Activated naive CD8-positive, alpha-beta T cell (primary cell): ENCODE data around the gene PRDM16.

Experiments
- H3K27ac Mint-ChIP-seq: one replicate; pipeline ENCODE4 v1.8.0; 2021; ENCODE audit warnings: mixed read lengths
- H3K27me3 Mint-ChIP-seq: one replicate; pipeline ENCODE4 v1.8.0; 2021; ENCODE audit warnings: mixed read lengths
- H3K36me3 Mint-ChIP-seq: one replicate; pipeline ENCODE4 v1.8.0; 2021; ENCODE audit warnings: mixed read lengths
- H3K4me1 Mint-ChIP-seq: one replicate; pipeline ENCODE4 v1.8.0; 2021; ENCODE audit warnings: low read depth, mixed read lengths
- H3K4me3 Mint-ChIP-seq: one replicate; pipeline ENCODE4 v1.8.0; 2021; ENCODE audit warnings: mild to moderate bottlenecking, mixed read lengths
- H3K9me3 Mint-ChIP-seq: one replicate; pipeline ENCODE4 v1.8.0; 2021; ENCODE audit warnings: low read depth, mixed read lengths

The PRDM16 gene

GRCh38 chr1:3441880-3442279 is 372.9 kb downstream of the PRDM16 start:
- Mint-ChIP-seq H3K9me3 (no peaks in the 10 kb centered on the region), H3K4me3 (no peak overlapping the region), H3K36me3 (no peaks in the 10 kb centered on the region), H3K4me1 (no peaks in the 10 kb centered on the region), H3K27me3 (no peaks in the 10 kb centered on the region), H3K27ac (no peak overlapping the region)

- Mint-ChIP-seq H3K36me3 (no peaks in the 10 kb centered on the region), H3K27ac (no peak overlapping the region), H3K4me3 (no peak overlapping the region), H3K27me3 (no peaks in the 10 kb centered on the region), H3K4me1 (no peaks in the 10 kb centered on the region), H3K9me3 (no peaks in the 10 kb centered on the region)
Measured at GRCh38 chr1:3442331-3442730, 373.3 kb downstream of the PRDM16 start.

GRCh38 chr1:3442901-3443300 is 373.9 kb downstream of the PRDM16 start:
- no peaks in the 10 kb centered on the region for H3K27me3 Mint-ChIP-seq
- H3K27ac Mint-ChIP-seq, result no peak overlapping the region
- H3K9me3 Mint-ChIP-seq, result no peaks in the 10 kb centered on the region
- no peak overlapping the region for H3K4me3 Mint-ChIP-seq
- no peaks in the 10 kb centered on the region for H3K4me1 Mint-ChIP-seq
- no peaks in the 10 kb centered on the region for H3K36me3 Mint-ChIP-seq

- Mint-ChIP-seq H3K27ac (no peak overlapping the region), H3K4me1 (no peaks in the 10 kb centered on the region), H3K36me3 (no peaks in the 10 kb centered on the region), H3K4me3 (no peak overlapping the region), H3K9me3 (no peaks in the 10 kb centered on the region), H3K27me3 (no peaks in the 10 kb centered on the region)
Measured at GRCh38 chr1:3443807-3444206, 374.8 kb downstream of the PRDM16 start.

GRCh38 chr1:3444298-3444697 is 375.3 kb downstream of the PRDM16 start:
- no peak overlapping the region for H3K4me3 Mint-ChIP-seq
- H3K27me3 Mint-ChIP-seq, result no peaks in the 10 kb centered on the region
- H3K9me3 Mint-ChIP-seq, result no peaks in the 10 kb centered on the region
- no peaks in the 10 kb centered on the region for H3K4me1 Mint-ChIP-seq
- no peak overlapping the region for H3K27ac Mint-ChIP-seq
- H3K36me3 Mint-ChIP-seq, result no peaks in the 10 kb centered on the region

- H3K27me3 Mint-ChIP-seq, result no peaks in the 10 kb centered on the region
- no peaks in the 10 kb centered on the region for H3K36me3 Mint-ChIP-seq
- H3K4me3 Mint-ChIP-seq, result no peak overlapping the region
- no peak overlapping the region for H3K27ac Mint-ChIP-seq
- no peaks in the 10 kb centered on the region for H3K4me1 Mint-ChIP-seq
- no peaks in the 10 kb centered on the region for H3K9me3 Mint-ChIP-seq
Measured at GRCh38 chr1:3444736-3445135, 375.7 kb downstream of the PRDM16 start.

- peaks cover 2% of the 10 kb centered on the region for H3K4me1 Mint-ChIP-seq
- H3K4me3 Mint-ChIP-seq, result no peak overlapping the region
- H3K27ac Mint-ChIP-seq, result no peak overlapping the region
- no peaks in the 10 kb centered on the region for H3K9me3 Mint-ChIP-seq
- no peaks in the 10 kb centered on the region for H3K36me3 Mint-ChIP-seq
- peaks cover 6% of the 10 kb centered on the region for H3K27me3 Mint-ChIP-seq
Measured at GRCh38 chr1:3450202-3450863, 381.3 kb downstream of the PRDM16 start.

- H3K36me3 Mint-ChIP-seq, result no peaks in the 10 kb centered on the region
- H3K27me3 Mint-ChIP-seq, result peaks cover 6% of the 10 kb centered on the region
- H3K9me3 Mint-ChIP-seq, result no peaks in the 10 kb centered on the region
Measured at GRCh38 chr1:3450983-3451382, 382.0 kb downstream of the PRDM16 start.

GRCh38 chr1:3451994-3452865 is 383.2 kb downstream of the PRDM16 start:
- Mint-ChIP-seq H3K27ac (no peak overlapping the region), H3K27me3 (peaks cover 6% of the 10 kb centered on the region), H3K4me3 (no peak overlapping the region), H3K9me3 (no peaks in the 10 kb centered on the region), H3K4me1 (peaks cover 4% of the 10 kb centered on the region), H3K36me3 (no peaks in the 10 kb centered on the region)

More at GRCh38 chr1:3450983-3451382, 382.0 kb downstream of the PRDM16 start:
- no peak overlapping the region for H3K27ac Mint-ChIP-seq
- peaks cover 4% of the 10 kb centered on the region for H3K4me1 Mint-ChIP-seq
- no peak overlapping the region for H3K4me3 Mint-ChIP-seq

GRCh38 chr1:3452866-3453175 is 383.8 kb downstream of the PRDM16 start:
- Mint-ChIP-seq H3K4me3 (no peak overlapping the region), H3K27me3 (peaks cover 6% of the 10 kb centered on the region), H3K36me3 (no peaks in the 10 kb centered on the region), H3K4me1 (peaks cover 4% of the 10 kb centered on the region), H3K9me3 (no peaks in the 10 kb centered on the region), H3K27ac (no peak overlapping the region)

- Mint-ChIP-seq H3K36me3 (no peaks in the 10 kb centered on the region), H3K27me3 (peaks cover 6% of the 10 kb centered on the region), H3K4me1 (peaks cover 4% of the 10 kb centered on the region), H3K27ac (no peak overlapping the region), H3K9me3 (no peaks in the 10 kb centered on the region), H3K4me3 (peak overlapping the region; percentile 71)
Measured at GRCh38 chr1:3453203-3453761, 384.3 kb downstream of the PRDM16 start.

GRCh38 chr1:3453891-3454810 is 385.1 kb downstream of the PRDM16 start, which contains the start of gene ARHGEF16:
TSS of gene ARHGEF16 (plus strand) at chr1:3454665. CDS start at chr1:3463085, 8,420 bp downstream.
- Mint-ChIP-seq H3K36me3 (no peaks in the 10 kb centered on the region), H3K9me3 (no peaks in the 10 kb centered on the region), H3K4me3 (peak within 1 kb of the TSS; percentile 68), H3K4me1 (peaks cover 4% of the 10 kb centered on the region), H3K27ac (no peak within 1 kb of the TSS), H3K27me3 (peaks cover 6% of the 10 kb centered on the region)

GRCh38 chr1:3454811-3455618 is 386.0 kb downstream of the PRDM16 start:
- Mint-ChIP-seq H3K36me3 (no peaks in the 10 kb centered on the region), H3K4me3 (peak overlapping the region; percentile 66), H3K9me3 (no peaks in the 10 kb centered on the region), H3K27me3 (peaks cover 6% of the 10 kb centered on the region), H3K27ac (no peak overlapping the region), H3K4me1 (peaks cover 4% of the 10 kb centered on the region)
